Epithelial cell of proximal tubule (primary cell): ENCODE measurements around the gene RHOJ. TPM values are rescaled to one million over a fixed set of nuclear protein-coding genes. Genes with fewer than 3 reads are reported as not detected.
"Not testable (repeated sequence)": the region's sequence is repeated elsewhere in the genome, so short reads cannot be mapped to it uniquely, and the experiment has no call there.

Experiments used
- DNase-seq: peaks from one replicate; pipeline ENCODE4 v3.0.0-alpha.2; 2011; ENCODE audit warnings: low read depth
- H3K4me3 ChIP-seq: 2 replicates; pipeline ENCODE4 v1.5.1; 2011; ENCODE audit warnings: low read depth, mild to moderate bottlenecking, low read length
- total RNA-seq: library from RNA; depleted of rRNA; stranded (reverse); fragments of >200 nt; gene quantifications from 2 replicates; pipeline ENCODE4 v1.2.3, GENCODE V29; 2015
- TF ChIP-seq, protein P1 (sequence below): conservative IDR thresholded peaks from 2 replicates; pipeline ENCODE4 v1.5.1; 2012; ENCODE audit warnings: low read depth, mild to moderate bottlenecking, low read length

The RHOJ gene
- total RNA-seq, 1 donor from 2014 or later, result 0.23 TPM

DNA sequence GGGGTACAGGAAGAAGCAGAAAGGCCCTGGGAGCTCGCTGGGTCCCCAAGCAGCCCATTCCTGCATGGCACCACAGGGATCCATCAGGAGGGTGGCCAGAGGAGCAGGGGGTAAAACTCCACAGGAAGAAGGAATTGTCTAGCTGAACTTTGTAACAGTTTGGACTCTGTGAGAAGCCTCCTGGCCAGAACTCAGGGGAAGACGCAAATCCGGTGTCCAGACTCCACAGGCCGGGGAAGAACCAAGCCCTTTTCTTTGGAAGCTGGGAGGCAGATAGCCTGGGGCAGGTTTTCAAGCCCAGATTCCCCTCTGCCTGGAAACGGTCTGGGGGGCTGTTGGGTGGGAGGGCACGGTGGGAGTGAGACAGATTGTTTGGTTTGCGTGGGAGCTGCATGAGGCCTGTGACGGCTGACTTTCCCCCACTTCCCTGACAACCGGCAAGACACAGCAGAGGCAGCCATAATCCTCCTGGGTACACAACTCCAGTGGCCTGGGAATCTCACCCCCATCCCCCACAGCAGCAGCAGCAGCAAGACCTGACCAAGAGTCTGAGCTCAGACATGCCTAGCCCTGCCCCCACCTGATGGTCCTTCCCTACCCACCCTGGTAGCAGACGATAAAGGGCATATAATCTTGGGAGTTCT is 97.8 kb downstream of the RHOJ start:
- TF ChIP-seq, protein P1, sequence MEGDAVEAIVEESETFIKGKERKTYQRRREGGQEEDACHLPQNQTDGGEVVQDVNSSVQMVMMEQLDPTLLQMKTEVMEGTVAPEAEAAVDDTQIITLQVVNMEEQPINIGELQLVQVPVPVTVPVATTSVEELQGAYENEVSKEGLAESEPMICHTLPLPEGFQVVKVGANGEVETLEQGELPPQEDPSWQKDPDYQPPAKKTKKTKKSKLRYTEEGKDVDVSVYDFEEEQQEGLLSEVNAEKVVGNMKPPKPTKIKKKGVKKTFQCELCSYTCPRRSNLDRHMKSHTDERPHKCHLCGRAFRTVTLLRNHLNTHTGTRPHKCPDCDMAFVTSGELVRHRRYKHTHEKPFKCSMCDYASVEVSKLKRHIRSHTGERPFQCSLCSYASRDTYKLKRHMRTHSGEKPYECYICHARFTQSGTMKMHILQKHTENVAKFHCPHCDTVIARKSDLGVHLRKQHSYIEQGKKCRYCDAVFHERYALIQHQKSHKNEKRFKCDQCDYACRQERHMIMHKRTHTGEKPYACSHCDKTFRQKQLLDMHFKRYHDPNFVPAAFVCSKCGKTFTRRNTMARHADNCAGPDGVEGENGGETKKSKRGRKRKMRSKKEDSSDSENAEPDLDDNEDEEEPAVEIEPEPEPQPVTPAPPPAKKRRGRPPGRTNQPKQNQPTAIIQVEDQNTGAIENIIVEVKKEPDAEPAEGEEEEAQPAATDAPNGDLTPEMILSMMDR, result no peak
- no peak for DNase-seq
- H3K4me3 ChIP-seq, result no peak overlapping the region

DNA sequence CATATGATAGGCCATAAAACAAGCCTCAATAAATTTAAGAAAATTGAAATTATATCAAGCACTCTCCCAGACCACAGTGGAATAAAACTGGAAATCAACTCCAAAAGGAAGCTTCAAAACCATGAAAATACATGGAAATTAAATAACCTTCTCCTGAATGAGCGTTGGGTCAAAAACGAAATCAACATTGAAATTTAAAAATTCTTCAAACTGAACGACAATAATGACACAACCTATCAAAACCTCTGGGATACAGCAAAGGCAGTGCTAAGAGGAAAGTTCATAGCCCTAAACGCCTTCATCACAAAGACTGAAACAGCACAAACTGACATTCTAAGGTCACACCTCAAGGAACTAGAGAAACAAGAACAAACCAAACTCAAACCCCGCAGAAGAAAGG is 100.2 kb downstream of the RHOJ start:
- not testable (repeated sequence) for H3K4me3 ChIP-seq, DNase-seq

DNA sequence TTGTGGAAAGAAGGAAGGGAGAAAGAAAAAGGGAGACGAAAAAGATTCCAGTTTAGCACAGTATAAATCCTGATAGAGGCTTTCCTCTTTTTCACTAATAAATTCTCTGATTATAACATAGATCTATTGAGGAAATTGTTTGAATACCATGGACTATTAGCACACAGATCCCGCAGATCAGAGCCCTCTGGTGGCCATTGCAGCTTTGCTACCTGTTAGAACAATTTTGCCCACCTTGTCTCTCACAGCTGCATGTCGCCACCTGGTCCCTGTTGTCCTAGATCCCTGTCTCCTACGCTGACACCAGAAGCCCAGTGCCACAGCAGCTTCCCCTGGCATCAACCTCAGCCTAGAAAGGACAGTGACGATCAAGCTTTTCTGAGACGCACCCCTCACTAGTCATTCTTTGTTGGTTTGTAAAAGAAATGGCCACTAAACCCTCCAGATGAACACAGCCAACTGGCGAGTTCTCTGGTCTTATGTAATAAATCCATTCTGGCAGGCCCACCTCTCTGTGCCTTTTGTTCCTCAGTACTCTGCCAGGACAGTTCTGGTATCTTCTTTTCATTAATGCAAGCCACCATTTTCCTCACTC is 104.6 kb downstream of the RHOJ start:
- no peak overlapping the region for H3K4me3 ChIP-seq
- TF ChIP-seq, protein P1, result peak; percentile 74
- no peak for DNase-seq

DNA sequence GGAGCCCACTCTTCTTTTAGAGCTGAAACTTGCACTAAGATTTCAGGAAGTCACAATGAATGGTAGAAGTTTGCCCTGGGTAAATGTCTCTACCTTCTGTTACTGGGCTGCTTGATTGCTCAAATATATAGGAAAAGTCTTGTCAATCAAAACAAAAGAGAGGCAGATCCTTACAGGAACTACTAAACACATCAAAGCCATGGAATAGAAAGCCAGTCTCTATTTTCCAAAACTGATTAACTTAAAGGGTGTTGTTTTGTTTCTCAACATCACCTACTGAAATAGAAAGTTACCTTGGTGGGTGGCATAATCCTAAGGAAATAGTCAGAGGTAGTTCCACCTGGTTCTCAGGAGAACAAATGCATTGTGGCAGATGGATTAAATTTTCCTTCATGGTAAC is 114.6 kb downstream of the RHOJ start, which contains the start of gene GPHB5:
Gene GPHB5 (minus strand): TSS at position 101 of the 400 bp plus-strand sequence. CDS start 1,086 bp downstream, outside the sequence.
- DNase-seq, result no peak
- TF ChIP-seq, protein P1, result no peak
- H3K4me3 ChIP-seq, result no peak within 1 kb of the TSS

DNA sequence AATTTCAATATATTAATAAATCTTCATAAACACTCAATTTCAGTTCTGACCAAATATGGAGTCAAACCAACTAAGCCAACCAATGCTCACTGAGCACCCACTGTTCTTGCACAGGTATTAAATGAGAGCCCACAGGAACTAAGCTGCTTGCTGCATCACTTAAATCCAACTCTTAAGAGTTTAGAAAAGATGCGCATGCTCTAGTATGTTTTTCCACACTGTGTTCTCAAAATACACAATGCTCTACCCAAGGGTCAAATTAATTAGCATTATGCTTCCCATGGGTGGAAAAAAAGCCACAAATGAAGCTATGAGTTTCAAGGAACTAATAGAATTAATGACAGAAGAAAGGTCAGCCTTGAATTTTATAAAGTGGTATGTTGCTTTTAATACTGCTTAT is 118.2 kb downstream of the RHOJ start:
- no peak overlapping the region for H3K4me3 ChIP-seq
- TF ChIP-seq, protein P1, result no peak
- DNase-seq, result no peak

DNA sequence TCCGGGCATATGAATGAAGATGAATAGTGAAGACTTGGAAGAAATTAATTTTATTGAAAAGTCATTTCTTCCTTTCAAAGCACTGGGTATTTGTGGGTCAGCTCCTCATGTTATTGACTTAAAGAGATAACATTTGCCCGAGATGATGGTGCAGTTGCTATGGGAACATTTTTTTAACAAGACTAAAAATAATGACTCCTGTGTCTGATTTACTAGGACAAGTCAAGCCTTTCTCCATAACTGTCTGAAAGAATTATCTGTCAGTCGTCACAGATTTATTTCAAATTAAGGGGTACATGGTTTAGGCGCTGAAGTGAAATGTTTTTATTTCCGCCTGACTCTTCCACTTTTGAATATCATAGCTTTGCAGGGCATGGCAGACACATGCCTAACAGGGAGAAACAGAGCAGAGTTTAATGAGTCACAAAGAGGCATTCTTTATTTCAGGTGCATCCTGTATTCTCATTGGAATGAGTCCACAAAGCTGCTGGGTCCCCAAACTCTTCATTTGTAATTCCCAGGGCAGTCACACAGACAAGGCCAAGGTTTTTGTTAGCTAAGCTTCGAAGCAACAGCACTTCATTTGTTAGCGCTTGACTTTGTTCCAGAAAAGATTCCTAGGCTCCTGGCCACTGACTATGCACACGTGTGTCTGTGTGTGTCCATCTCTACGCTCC is 118.8 kb downstream of the RHOJ start:
- no peak overlapping the region for H3K4me3 ChIP-seq
- no peak for DNase-seq
- TF ChIP-seq, protein P1, result no peak

DNA sequence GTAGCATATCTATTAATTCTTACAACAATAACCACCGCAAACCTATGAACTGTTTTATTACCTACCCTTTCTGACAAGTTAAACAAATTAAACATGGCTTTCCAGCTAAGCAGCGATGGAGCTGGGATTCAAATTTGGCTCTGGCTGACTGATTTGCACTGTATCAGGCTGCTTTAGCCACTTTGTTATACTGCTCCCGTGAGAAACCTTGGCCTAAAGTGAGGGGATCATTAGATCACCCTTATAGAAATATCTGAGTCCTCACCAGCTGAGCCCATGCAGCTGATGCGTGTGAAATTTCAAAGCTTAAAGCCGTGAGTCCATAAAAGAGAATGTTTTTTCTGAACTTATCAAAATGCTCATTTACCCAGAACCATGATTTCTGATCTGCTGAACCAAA is 122.6 kb downstream of the RHOJ start:
- DNase-seq, result no peak
- TF ChIP-seq, protein P1, result no peak
- no peak overlapping the region for H3K4me3 ChIP-seq
